MG63 (cell line): ENCODE data around the gene TMBIM4. TPM values are rescaled to one million over a fixed set of nuclear protein-coding genes. Genes with fewer than 3 reads are reported as not detected.

Experiments
- DNase-seq: peaks from one replicate; pipeline ENCODE4 v3.0.0-alpha.2; 2020
- H3K27me3 ChIP-seq: fragments of 250-450 bp; sonication (Bioruptor Pico); 2 replicates; pipeline ENCODE4 v1.5.1; 2020; ENCODE audit warnings: mild to moderate bottlenecking, moderate library complexity
- H3K36me3 ChIP-seq: fragments of 250-450 bp; sonication (Bioruptor Pico); 2 replicates; pipeline ENCODE4 v1.5.1; 2020; ENCODE audit warnings: mild to moderate bottlenecking, moderate library complexity
- H3K4me3 ChIP-seq: fragments of 250-450 bp; sonication (Bioruptor Pico); 2 replicates; pipeline ENCODE4 v1.5.1; 2020; ENCODE audit warnings: mild to moderate bottlenecking, moderate library complexity
- H3K9me3 ChIP-seq: fragments of 250-450 bp; sonication (Bioruptor Pico); 2 replicates; pipeline ENCODE4 v1.5.1; 2020; ENCODE audit warnings: mild to moderate bottlenecking, moderate library complexity
- total RNA-seq: library from RNA; depleted of rRNA; stranded (reverse); fragments of >200 nt; shearing (Covaris generic); gene quantifications from 2 replicates; pipeline ENCODE4 v1.2.3, GENCODE V29; 2014; ENCODE audit warnings: low replicate concordance

The TMBIM4 gene
- total RNA-seq, 1 experiment from 2014 or later = 16.4 TPM

DNA sequence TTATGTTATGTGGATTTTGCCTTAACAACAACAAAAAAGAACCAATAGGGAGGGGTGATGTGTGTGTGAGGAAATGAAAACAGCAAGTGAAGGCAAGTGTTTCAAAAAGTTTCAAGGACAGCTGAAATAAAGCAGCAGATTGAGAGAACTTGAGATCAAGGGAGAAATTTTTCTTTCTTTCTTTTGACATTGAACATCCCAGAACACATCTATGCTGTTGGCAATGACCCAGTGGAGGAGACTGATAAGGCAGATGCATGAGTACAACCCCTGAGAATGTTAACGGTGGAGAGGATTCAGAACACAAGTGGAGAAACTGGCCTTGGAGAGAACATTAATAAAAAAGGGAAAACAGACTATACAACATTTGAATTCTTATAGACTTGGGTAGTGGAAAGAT lies 42.1 kb downstream of the TMBIM4 start:
- peaks cover 56% of the 10 kb centered on the region for H3K36me3 ChIP-seq
- H3K9me3 ChIP-seq = no peaks in the 10 kb centered on the region
- DNase-seq = no peak
- no peaks in the 10 kb centered on the region for H3K27me3 ChIP-seq
- H3K4me3 ChIP-seq = no peak overlapping the region

GRCh38 chr12:66120477-66120876 lies 49.3 kb downstream of the TMBIM4 start:
- Histone ChIP-seq H3K9me3 (no peaks in the 10 kb centered on the region), H3K4me3 (no peak overlapping the region), H3K36me3 (peaks cover 36% of the 10 kb centered on the region), H3K27me3 (no peaks in the 10 kb centered on the region)
- DNase-seq = no peak

DNA sequence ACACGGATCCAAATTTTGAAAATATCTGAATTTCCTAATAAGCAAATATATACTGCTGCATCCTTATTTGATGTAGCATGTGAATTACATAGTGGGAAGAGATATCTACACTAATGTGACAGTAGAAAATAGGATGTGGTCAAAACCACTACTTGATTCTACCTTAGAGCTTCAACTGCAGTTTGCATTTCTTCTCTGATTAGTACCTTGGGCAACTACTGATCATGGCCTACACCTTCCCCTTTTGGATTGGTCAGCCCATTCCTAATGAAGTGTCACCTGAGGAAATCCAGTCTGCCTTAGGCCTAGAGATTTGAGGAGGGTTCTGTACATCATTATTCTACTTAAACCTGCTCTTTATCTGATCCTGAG lies 49.9 kb downstream of the TMBIM4 start:
- DNase-seq = no peak
- H3K27me3 ChIP-seq = no peaks in the 10 kb centered on the region
- no peak overlapping the region for H3K4me3 ChIP-seq

GRCh38 chr12:66119229-66119869 lies 50.4 kb downstream of the TMBIM4 start:
- peaks cover 24% of the 10 kb centered on the region for H3K36me3 ChIP-seq
- H3K9me3 ChIP-seq = no peaks in the 10 kb centered on the region
- no peak overlapping the region for H3K4me3 ChIP-seq
- no peak for DNase-seq
- no peaks in the 10 kb centered on the region for H3K27me3 ChIP-seq

More for the DNA sequence above, 49.9 kb downstream of the TMBIM4 start:
- Histone ChIP-seq H3K9me3 (no peaks in the 10 kb centered on the region), H3K36me3 (peaks cover 29% of the 10 kb centered on the region)

DNA sequence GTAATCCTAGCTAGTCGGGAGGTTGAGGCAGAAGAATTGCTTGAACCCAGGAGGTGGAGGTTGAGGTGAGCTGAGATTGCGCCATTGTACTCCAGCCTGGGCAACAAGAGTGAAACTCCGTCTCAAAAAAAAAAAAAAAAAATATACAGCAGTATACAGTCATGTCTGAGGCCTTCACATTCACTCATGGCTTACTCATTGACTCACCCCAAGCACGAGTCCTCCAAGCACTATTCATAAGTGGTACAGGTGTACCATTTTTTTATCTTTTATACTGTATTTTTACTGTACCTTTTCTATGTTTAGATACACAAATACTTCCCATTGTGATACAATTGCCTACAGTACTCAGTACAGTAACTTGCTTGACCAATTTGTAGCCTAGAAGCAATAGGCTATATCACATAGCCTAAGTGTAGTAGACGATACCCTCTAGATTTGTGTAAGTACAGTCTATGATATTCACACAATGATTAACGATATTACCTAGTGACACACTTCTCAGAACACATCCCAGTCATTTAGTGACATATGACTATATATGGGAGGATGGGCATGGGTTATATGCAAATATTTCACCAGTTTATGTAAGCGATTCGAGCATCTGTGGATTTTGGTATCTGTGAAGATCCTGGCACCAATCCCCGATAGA lies 51.4 kb downstream of the TMBIM4 start:
- H3K27me3 ChIP-seq = no peaks in the 10 kb centered on the region
- DNase-seq = no peak
- H3K36me3 ChIP-seq = peaks cover 14% of the 10 kb centered on the region
- H3K9me3 ChIP-seq = no peaks in the 10 kb centered on the region
- H3K4me3 ChIP-seq = no peak overlapping the region

DNA sequence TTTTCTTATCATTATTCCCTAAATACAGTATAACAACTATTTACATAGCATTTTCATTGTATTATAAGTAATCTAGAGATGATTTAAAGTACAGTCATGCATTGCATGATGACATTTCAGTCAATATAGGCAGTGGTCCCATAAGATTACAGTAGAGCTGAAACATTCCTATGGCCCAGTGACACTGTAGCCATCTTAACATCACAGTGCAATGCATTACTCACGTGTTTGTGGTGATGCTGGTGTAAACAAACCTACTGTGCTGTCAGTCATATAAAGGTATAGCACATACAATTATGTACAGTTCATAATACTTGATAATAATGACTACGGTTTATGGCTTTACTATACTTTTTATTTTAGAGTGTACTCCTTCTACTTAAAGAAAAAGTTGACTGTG lies 52.6 kb downstream of the TMBIM4 start:
- Histone ChIP-seq H3K36me3 (peaks cover 5% of the 10 kb centered on the region), H3K4me3 (no peak overlapping the region), H3K27me3 (no peaks in the 10 kb centered on the region), H3K9me3 (no peaks in the 10 kb centered on the region)
- no peak for DNase-seq

- H3K27me3 ChIP-seq = no peaks in the 10 kb centered on the region
- DNase-seq = no peak
- H3K4me3 ChIP-seq = no peak overlapping the region
- H3K36me3 ChIP-seq = no peaks in the 10 kb centered on the region
- H3K9me3 ChIP-seq = no peaks in the 10 kb centered on the region
Measured at GRCh38 chr12:66115071-66115600, 54.7 kb downstream of the TMBIM4 start.

GRCh38 chr12:66113471-66113870 lies 56.3 kb downstream of the TMBIM4 start:
- DNase-seq = no peak
- no peaks in the 10 kb centered on the region for H3K27me3 ChIP-seq
- no peaks in the 10 kb centered on the region for H3K9me3 ChIP-seq
- H3K36me3 ChIP-seq = no peaks in the 10 kb centered on the region
- H3K4me3 ChIP-seq = no peak overlapping the region

- no peak for DNase-seq
- Histone ChIP-seq H3K36me3 (no peaks in the 10 kb centered on the region), H3K27me3 (no peaks in the 10 kb centered on the region), H3K4me3 (no peak overlapping the region), H3K9me3 (no peaks in the 10 kb centered on the region)
Measured at GRCh38 chr12:66111605-66112004, 58.2 kb downstream of the TMBIM4 start.

DNA sequence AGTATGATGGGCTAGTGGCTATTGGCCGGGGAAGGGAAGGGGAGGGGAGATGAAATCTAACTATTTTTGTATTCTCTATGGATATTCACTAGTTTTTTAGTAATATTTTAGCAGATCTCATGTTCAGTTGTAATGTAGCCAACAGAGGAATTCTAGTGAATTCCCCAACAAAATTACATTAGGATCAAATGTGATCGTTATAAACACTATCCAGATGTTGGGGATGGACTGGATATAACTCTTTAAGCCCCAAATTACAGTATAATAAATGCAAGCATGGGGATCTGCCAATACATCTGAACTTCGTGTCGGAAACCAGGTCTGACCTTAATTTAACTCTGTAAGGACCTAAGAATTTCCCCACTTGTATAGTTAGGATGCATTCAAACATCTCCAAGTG lies 60.7 kb downstream of the TMBIM4 start:
- Histone ChIP-seq H3K9me3 (no peaks in the 10 kb centered on the region), H3K27me3 (no peaks in the 10 kb centered on the region), H3K4me3 (no peak overlapping the region), H3K36me3 (no peaks in the 10 kb centered on the region)
- DNase-seq = no peak

DNA sequence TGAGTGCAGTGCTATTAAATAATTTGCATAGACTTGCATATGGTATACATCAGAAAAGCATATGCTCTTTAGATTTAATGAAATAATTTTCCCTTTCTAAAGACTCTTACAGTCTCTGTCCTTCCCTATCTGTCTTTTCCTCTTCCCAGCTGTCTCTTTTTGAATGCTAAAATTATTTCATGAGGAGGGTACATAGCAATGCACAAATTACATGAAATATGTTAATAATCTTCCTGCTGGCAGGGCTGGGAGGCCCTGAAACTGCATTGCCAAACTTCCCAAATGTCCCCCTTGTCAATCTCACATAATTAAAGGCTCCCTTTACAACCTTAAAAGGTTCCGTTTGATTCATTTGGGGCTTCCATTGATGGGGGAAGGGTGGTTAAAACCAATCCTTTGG lies 61.4 kb downstream of the TMBIM4 start:
- Histone ChIP-seq H3K4me3 (no peak overlapping the region), H3K9me3 (no peaks in the 10 kb centered on the region), H3K36me3 (no peaks in the 10 kb centered on the region), H3K27me3 (no peaks in the 10 kb centered on the region)
- no peak for DNase-seq

DNA sequence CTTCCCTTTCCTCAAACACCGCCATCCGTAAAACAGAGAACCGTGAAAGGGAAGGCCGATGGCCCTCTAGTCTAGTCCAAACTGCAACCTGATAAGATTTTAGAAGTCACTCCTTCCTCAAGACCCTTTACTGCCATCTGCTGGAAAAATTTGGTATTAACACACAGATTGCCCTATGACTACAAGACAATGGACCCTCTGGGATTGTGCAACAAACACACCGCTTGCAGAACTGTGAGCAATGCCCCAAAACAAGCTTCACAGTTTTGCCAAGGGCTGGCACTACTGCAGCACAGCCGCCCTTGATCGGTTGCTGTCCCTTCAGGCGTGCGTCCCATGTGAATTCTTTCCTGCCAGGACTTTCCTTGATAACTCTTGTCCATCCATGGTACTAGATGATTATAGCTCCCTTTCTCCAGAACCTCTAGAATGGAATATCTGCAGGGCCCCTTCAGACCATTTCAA lies 62.3 kb downstream of the TMBIM4 start:
- peak; percentile 45 for DNase-seq
- H3K9me3 ChIP-seq = no peaks in the 10 kb centered on the region
- no peak overlapping the region for H3K4me3 ChIP-seq
- no peaks in the 10 kb centered on the region for H3K36me3 ChIP-seq
- no peaks in the 10 kb centered on the region for H3K27me3 ChIP-seq

- Histone ChIP-seq H3K9me3 (peaks cover 3% of the 10 kb centered on the region; the same call in 1 of the 2 replicates), H3K4me3 (no peak overlapping the region), H3K36me3 (no peaks in the 10 kb centered on the region), H3K27me3 (no peaks in the 10 kb centered on the region)
- DNase-seq = no peak
Measured at GRCh38 chr12:66103016-66103913, 66.5 kb downstream of the TMBIM4 start.

DNA sequence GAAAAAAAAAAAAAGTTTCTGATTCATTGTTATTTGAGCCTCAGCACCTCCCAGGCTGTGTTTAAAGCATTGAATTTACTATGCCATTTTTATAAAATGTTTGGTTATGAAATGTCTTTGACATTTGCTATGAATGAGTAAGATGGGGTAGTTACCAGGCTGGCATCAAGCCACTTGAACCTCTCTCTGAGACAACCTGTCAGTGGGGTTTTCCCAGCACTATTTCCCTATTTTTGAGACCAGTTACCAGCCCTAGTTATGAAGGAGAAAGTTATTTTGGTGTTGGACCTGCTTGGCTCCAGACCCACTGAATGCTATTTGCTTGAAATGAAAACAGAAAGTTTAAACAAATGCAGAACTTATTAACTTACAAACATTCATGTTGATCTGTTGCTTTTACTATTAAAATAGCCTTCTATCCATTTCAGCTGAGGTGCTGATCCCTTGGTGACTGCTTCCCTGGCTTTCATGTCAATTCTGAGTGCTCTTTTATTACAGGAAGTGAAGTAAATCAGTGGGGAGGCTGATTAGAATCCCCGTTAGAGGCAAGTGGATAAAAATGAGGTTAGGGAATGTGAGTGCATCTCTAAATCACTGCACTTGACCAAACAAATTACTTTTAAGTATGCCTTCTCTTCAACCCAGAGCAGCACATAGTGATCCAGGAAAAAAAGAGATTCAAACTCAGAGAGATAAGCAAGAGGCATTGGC lies 77.1 kb downstream of the TMBIM4 start:
- Histone ChIP-seq H3K4me3 (no peak overlapping the region), H3K9me3 (no peaks in the 10 kb centered on the region), H3K27me3 (no peaks in the 10 kb centered on the region), H3K36me3 (no peaks in the 10 kb centered on the region)
- DNase-seq = peak; percentile 51

DNA sequence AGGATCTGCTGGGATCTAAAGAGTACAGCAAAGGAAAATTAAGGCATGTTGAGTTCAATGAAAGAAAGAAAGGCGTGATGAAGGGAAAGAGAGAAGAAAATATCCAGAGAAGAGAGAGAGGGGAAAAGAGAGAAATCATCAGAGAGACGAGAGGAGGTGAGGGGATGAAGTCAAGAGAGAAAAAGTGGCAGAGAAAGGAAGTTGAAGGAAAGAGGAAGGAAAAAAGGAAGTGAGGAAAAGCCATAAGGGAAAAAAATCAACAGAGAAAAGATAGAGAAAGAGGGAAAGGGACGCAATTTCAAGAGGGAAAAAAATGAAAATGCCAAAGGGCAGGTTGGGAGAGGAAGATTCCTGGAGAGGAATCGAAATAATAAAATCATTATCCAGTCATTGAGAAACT lies 79.6 kb downstream of the TMBIM4 start:
- H3K9me3 ChIP-seq = no peaks in the 10 kb centered on the region
- H3K27me3 ChIP-seq = no peaks in the 10 kb centered on the region
- H3K4me3 ChIP-seq = no peak overlapping the region
- no peak for DNase-seq
- H3K36me3 ChIP-seq = no peaks in the 10 kb centered on the region

DNA sequence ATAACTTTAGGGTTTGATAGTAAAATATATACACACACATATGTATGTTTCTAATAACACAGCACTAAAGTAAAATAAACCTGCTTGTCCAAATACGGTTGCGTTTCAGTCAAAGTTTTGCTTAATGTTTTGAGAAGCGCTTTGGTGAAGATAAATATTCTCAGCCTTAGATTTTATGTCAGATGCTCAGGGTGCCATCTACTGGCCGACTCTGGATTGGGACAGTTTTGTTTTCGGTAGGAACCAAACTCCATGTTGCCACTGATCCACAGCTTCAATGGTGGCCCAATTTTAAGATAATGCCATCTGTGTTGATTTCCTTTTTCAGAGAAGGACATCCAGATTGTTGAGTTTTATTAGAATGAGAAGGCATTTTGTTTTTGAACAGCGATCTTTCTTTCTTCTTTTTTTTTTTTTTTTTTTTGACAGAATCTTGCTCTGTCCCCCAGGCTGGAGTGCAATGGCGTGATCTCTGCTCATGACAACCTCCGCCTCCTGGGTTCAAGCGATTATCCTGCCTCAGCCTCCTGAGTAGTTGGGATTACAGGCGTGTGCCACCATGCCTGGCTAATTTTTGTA lies 82.3 kb downstream of the TMBIM4 start:
- Histone ChIP-seq H3K4me3 (no peak overlapping the region), H3K36me3 (no peaks in the 10 kb centered on the region), H3K9me3 (no peaks in the 10 kb centered on the region; the same call in 1 of the 2 replicates), H3K27me3 (no peaks in the 10 kb centered on the region)
- peak; percentile 53 for DNase-seq
